Stimulated activated CD4-positive, alpha-beta T cell treated with anti-CD3 and anti-CD28 coated beads, Interleukin-15, amount 100 ng/mL, for 24 hours (primary cell): ENCODE data around the gene ATP6V0D1.
"Not testable (repeated sequence)": the region's sequence is repeated elsewhere in the genome, so short reads cannot be mapped to it uniquely, and the experiment has no call there.

Experiments used
- DNase-seq: peaks from one replicate; pipeline ENCODE4 v3.0.0-alpha.2; 2020

ATP6V0D1 gene

GRCh38 chr16:67480833-67481560 is at the start of gene ATP6V0D1:
Gene ATP6V0D1, minus strand, starts transcription at chr16:67481157. Its CDS starts 71 bp downstream, at chr16:67481086.
- DNase-seq: peak; percentile 99

GRCh38 chr16:67530013-67530939 is 49.3 kb upstream of the ATP6V0D1 start:
- DNase-seq: peak; percentile 28

DNA sequence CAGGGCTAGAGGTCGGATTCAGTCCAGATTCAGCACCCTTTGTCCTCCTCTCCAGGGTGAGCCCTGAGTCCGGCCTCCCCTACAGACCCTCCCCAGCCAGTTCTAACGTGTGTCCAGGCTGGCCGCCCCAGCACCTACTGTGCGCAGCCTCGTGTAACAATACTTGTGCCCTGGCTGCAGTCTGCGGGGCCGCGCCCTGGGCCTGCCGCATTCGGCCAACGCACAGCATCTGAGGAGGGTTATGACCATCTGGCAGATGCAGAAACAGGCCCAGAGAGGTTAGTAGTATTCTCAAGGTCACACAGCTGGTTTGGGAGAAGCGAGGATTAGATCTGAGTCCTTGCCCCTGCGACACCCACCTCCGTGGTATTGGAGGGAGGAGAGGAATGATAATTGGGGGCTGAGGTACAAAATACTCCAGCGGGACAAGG is 48.6 kb upstream of the ATP6V0D1 start:
- no peak for DNase-seq

- peak; percentile 60 for DNase-seq
These were observed 48.1 kb upstream of the ATP6V0D1 start for GRCh38 chr16:67528870-67529581.

DNA sequence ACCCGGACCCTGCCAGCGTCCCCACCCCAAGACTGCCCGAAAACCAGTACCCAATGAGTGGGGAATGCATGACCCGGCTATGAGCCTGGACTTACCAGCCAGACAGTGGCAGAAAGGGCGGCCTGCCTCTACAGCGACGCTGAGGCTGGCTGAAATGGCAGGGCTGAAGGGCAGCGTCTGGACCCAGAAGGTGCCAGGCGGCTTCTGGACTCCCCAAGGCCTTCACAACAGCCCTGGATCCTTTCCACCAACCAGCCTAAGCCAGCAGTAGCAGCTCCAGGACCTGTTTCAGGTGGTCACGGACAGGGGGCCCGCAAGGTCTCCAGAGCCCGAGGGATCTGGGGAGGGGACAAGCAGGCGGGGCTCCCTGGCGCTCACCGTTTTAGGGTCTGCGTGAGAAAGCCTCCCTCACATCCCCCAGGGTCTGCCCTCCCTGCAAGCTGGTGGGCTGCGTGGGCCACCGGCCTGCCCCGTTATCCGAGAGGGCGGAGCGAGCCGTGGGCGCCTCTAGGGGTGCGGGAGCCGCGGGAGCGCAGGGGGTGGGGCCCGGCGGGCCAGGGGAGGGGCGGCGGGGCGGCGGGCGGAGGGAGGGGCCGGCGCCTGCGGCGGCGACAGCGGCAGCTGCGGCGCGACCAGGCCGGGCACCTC is 47.4 kb upstream of the ATP6V0D1 start, which contains the start of gene RIPOR1:
TSS of gene RIPOR1 (plus strand) at position 608 of the 648 bp plus-strand sequence. CDS start 9,618 bp downstream, outside the sequence.
- DNase-seq: peak; percentile 71

- DNase-seq: no peak
These were observed 45.3 kb upstream of the ATP6V0D1 start for GRCh38 chr16:67526149-67526791.

DNA sequence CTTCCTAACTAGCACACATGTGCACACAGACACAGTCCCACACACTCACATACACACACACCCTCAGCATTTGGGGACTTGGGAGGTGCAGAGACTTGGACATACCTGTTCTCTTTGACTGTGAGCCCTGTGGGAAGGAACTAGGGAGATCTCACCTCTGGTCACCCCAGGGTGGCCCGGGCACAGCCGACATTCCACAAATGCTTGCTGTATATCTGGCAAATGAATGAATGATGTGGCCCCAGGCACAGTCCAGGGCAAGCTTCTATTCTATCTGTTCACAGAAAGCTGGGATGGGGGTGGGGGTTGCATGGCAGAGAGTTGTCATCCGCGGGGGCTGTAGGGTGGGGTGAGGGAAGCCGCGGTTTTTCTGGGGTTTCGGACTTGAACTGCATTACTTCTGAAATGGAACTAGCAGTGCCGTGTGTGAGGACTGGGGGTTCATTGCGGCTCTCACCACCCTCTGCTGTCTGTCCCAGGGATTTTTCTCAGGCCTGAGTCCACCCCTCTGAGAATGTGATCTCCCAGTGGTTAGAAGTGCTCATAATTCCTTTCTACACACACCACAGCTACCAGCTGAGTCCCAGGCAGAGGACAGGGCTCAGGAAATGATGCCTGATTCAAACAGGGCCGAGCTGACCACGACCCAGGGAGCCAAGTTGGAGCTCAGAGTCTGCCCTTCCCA is 44.4 kb upstream of the ATP6V0D1 start:
- DNase-seq: no peak

GRCh38 chr16:67521095-67521804 is 40.3 kb upstream of the ATP6V0D1 start:
- peak; percentile 99 for DNase-seq

DNA sequence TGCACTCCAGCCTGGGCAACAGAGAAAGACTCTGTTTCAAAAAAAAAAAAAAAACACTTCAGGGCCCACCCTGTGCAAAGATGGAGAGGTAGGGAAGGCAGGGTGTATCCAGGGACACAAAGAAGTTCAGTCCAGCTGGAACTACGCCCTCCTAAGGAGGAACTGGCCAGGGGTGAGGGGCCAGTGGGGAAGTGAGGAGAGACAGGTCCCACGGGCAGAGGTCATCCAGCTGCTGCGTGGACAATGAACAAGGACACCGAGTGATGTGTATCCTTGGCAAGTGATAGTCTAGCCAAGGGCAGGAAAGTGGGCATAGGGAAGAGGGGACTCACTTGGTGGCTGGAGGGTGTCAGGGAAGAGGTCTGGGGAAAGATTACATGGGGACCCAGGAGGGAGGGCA is 38.3 kb upstream of the ATP6V0D1 start:
- DNase-seq: no peak

DNA sequence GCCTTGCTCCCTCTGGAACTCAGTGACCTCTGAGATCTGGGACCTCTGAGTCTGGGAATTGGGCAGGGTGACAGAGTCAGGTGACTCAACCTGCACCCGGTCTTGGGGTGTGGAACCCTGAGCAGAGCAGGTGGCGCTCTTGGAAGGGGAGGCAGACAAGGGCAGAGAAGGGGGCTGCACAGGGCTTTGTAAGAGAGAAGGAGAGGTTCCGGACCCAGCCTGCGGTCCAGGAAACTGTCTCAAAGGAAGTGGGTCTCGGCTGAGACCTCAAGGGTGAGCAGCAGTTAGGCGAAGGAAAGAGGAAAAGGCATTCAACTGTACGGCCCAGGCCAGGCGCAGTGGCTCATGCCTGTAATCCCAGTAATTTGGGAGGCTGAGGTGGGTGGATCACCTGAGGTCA is 37.7 kb upstream of the ATP6V0D1 start:
- DNase-seq: no peak

GRCh38 chr16:67517661-67518423 is 36.9 kb upstream of the ATP6V0D1 start:
- no peak for DNase-seq

- no peak for DNase-seq
These were observed 36.1 kb upstream of the ATP6V0D1 start for GRCh38 chr16:67517155-67517445.

DNA sequence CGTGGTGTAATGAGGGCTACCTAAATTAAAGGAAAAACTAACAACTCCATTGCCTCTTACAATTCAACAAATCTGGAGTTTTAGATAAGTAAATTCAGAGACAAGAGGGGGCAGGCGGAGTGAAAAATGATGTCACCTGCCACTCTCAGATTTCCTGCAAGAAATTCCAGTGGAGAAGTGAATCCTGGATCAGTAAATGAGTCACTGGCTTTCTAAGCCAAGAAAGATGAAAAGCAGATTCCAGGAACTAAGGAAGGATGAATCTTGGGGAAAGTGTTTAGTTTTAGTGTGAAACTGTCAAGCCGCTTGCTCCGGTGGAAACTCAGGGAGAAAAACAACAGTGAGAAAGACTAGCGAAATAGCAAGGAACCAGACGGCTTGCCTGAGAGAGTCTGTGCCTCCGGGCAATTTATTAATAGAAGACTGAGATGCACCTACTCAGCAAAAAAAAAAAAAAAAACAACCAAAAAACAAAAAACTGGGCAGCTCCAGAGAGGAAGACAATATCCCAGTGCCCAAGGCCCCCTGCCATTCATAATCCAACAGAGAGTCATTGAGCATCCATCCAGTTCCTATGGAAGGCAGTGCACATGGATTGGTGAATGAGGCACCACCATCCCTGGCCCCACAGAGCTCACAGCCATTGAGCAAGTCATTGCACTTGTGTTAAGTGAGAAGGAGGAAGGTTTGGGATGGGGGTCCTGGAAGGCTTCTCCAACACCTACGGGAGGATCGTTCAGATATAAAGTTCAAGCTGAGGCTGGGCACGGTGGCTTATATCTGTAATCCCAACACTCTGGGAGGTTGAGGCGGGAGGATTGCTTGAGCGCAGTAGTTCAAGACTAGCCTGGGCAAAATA is 35.6 kb upstream of the ATP6V0D1 start:
- no peak for DNase-seq

- DNase-seq: peak; percentile 88
These were observed 33.4 kb upstream of the ATP6V0D1 start for GRCh38 chr16:67514382-67514828.

GRCh38 chr16:67513892-67514291 is 32.9 kb upstream of the ATP6V0D1 start:
- not testable (repeated sequence) for DNase-seq

DNA sequence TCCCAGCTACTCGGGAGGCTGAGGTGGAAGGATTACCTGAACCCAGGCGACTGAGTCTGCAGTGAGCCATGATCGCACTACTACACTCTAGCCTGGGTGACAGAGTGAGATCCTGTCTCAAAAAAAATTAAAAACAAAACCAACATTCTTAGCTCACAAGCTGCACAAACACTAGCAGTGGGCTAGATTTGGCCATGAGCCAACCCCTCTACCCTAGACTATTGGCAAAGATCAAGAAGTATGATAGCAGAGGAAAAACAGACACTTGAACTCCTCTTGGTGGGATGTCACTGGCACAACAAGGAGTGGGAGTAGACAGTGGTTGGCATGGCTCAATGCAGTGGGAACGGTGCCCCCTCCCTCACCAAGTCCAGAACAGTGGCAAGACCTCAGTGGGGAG is 28.1 kb upstream of the ATP6V0D1 start:
- no peak for DNase-seq

DNA sequence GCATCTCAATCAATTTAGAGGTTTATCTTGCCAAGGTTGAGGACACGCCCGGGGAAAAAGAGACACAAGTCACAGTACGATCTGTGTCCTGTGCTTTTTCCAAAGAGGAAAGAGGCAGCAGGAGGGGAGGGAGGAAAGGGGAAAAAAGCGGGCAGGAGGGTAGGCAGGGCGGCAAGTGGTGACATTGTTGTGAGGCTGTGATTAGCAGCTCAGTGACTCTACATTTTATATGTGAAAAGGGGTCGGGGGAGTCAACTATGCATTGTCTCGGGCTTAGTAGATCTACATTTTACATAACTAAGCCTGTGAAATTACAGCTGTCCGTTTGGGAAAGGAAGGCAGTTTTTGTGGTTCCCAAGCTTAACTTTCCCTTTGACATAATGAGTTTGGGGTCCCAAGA is 25.5 kb upstream of the ATP6V0D1 start:
- DNase-seq: no peak

DNA sequence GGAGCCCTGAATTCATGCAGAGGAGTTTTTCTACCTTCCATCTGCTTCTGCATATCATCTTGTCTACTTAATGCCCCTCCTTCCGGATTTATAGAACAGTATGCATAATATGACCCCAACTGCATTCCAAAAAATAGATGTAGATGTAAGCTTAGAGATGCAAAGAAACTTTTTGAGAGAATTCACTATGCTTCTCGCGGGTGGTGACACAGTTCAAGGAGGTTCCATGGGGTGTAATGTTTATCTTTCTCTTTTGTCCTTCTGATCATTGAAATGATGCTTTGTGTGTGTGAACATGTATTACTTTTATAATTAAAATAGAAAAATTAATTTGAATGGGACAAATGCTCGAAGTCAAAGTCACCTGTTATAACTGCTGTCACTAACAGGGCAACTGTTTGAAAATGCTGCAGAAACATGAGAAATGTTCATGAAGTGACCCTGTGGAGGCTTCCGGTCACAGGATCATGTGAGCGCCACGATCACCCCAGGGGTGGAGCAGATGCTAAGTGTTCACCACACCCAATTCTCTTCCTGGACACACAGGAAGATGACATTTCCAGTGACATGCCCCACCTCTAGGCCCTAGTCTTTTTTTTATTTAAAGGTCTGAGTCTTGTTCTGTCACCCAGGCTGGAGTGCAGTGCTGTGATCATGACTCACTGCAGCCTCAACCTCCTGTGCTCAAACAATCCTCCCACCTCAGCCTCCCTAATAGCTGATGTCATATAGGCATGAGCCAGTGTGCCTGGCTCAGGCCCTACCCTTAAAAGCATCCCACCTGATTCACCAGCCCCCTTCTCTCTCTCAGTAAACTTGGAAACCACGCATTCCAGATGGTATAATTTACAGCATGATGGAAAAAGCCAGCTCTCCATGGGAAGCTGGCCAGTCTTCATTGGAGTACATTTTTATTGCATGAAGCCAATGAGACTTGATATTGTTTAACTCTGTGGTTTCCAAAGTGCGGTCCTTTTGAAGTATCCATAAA is 23.4 kb upstream of the ATP6V0D1 start:
- DNase-seq: peak; percentile 42
